K562 (cell line): ENCODE results near the gene CERS5. TPM values are rescaled to one million over a fixed set of nuclear protein-coding genes. Genes with fewer than 3 reads are reported as not detected.

Experiments used
- ELF4 ChIP-seq: fragments of 450-650 bp; formaldehyde crosslinking; IDR thresholded peaks from 2 replicates; pipeline ENCODE4 v1.4.0; 2022; ENCODE audit warnings: missing genetic modification characterization
- HDAC1 ChIP-seq, 2 experiments: fragments of 450-650 bp; IDR thresholded peaks; 2 replicates each; pipeline ENCODE4 v1.6.1; 2016 to 2017; ENCODE audit warnings: inconsistent platforms in 1 of 2, mild to moderate bottlenecking in 1 of 2, moderate library complexity in 1 of 2
- KDM2B ChIP-seq: fragments of 250-450 bp; sonication (Bioruptor Pico); IDR thresholded peaks from 2 replicates; pipeline ENCODE4 v1.8.0; 2021; ENCODE audit warnings: mild to moderate bottlenecking, moderate library complexity
- MAZ ChIP-seq, 2 experiments: fragments of 450-650 bp in 1 of 2; sonication (generic) in 1 of 2; formaldehyde crosslinking; IDR thresholded peaks in 1 of 2; conservative IDR thresholded peaks in 1 of 2; 2 replicates each; pipeline versions ENCODE4 v1.4.0 to v1.5.0; 2020; ENCODE audit warnings: mild to moderate bottlenecking in 1 of 2, missing genetic modification reagents in 1 of 2
- MXI1 ChIP-seq: IDR thresholded peaks from 2 replicates; pipeline ENCODE4 v1.6.1; 2011; ENCODE audit warnings: low read depth, mild to moderate bottlenecking, improper control_type of control experiment, low read length
- NFXL1 ChIP-seq: fragments of 450-650 bp; formaldehyde crosslinking; IDR thresholded peaks from 2 replicates; pipeline ENCODE4 v1.4.0; 2021; ENCODE audit warnings: mild to moderate bottlenecking
- NKRF ChIP-seq: fragments of 450-650 bp; IDR thresholded peaks from 2 replicates; pipeline ENCODE4 v1.6.1; 2016; ENCODE audit warnings: borderline replicate concordance
- NRF1 ChIP-seq, 2 experiments: fragments of 450-650 bp; IDR thresholded peaks in 1 of 2; conservative IDR thresholded peaks in 1 of 2; 2 replicates each; pipeline ENCODE4 v1.6.1; 2014; ENCODE audit warnings: mild to moderate bottlenecking in 2 of 2
- ZBTB1 ChIP-seq: sonication (generic); formaldehyde crosslinking; IDR thresholded peaks from 2 replicates; pipeline ENCODE4 v1.8.1; 2023; ENCODE audit warnings: missing genetic modification reagents, low read depth, mild to moderate bottlenecking, borderline replicate concordance
- polyA plus RNA-seq, 8 experiments: library from polyadenylated mRNA; depleted of rRNA in 4 of 8; stranded (reverse) in 5 of 8; unstranded in 3 of 8; fragments of >200 nt; fragmentation: Nextera tagmentation in 2 of 8; fragmentation: Illumina TruSeq in 1 of 8; extraction: Ambion mirVana in 2 of 8; extraction: Trizol in 1 of 8; gene quantifications; 2 replicates each; pipeline versions ENCODE4 v1.2.1 to v1.2.3, GENCODE V29; 2011 to 2014; ENCODE audit warnings: inconsistent platforms in 1 of 8, missing spikeins in 1 of 8
- total RNA-seq, 7 experiments: library from RNA; depleted of rRNA in 6 of 7; stranded (reverse); fragments of >200 nt in 6 of 7; fragmentation: Illumina TruSeq in 2 of 7; extraction: Trizol in 2 of 7; gene quantifications; 2 replicates each; pipeline versions ENCODE4 v1.2.1 to v1.2.3, GENCODE V29; 2011 to 2021; ENCODE audit warnings: low replicate concordance in 1 of 7

CERS5 gene
- total and polyA plus RNA-seq, 9 of the 15 experiments (the other 6 are each of a cell fraction or from before 2014, with no cell fraction given): 6.1 to 47.5 (median 17.8) TPM

GRCh38 chr12:50103767-50104321, 63.3 kb downstream of the CERS5 start, which contains the start of gene GPD1 (continued):
- no peak for TF ChIP-seq ELF4 (CRISPR knock-in tag)
- TF ChIP-seq ZBTB1 (CRISPR knock-in tag): 0 out of 2 replicates have a peak, but pooled peaks have one; percentile 16
- TF ChIP-seq MAZ (CRISPR knock-in tag; conservative IDR thresholded peaks at IDR 0.05 in 1 of 2, IDR thresholded peaks at IDR 0.05 in 1 of 2): 0 out of 4 replicates have a peak, but pooled peaks of 1 of the 2 experiments have one; percentile 28
- TF ChIP-seq KDM2B: no peak
- TF ChIP-seq NFXL1 (CRISPR knock-in tag): no peak
- 0 out of 4 replicates have a peak, but pooled peaks of 1 of the 2 experiments have one; percentile 28 for TF ChIP-seq HDAC1 (IDR thresholded peaks at IDR 0.05)
- TF ChIP-seq MXI1: 0 out of 2 replicates have a peak, but pooled peaks have one; percentile 69
- TF ChIP-seq NKRF: peak; percentile 39; the same call in 1 of the 2 replicates
- TF ChIP-seq NRF1 (conservative IDR thresholded peaks at IDR 0.05 in 1 of 2, IDR thresholded peaks at IDR 0.05 in 1 of 2): peak in 1 of 2 experiments; percentile 22; a peak in 1 of 4 replicates
